Ishikawa (cell line): ENCODE data around the gene LHPP.

Experiments used
- CREB1 ChIP-seq: IDR thresholded peaks from 2 replicates; pipeline ENCODE4 v1.6.1; 2012; ENCODE audit warnings: low read depth
- EGR1 ChIP-seq: IDR thresholded peaks from 2 replicates; pipeline ENCODE4 v1.6.1; 2012
- MAX ChIP-seq: IDR thresholded peaks from 2 replicates; pipeline ENCODE4 v1.6.1; 2012
- NFIC ChIP-seq: IDR thresholded peaks from 2 replicates; pipeline ENCODE4 v1.6.1; 2012
- RAD21 ChIP-seq: IDR thresholded peaks from 2 replicates; pipeline ENCODE4 v1.6.1; 2012; ENCODE audit warnings: low read depth
- REST ChIP-seq: IDR thresholded peaks from 2 replicates; pipeline ENCODE4 v1.6.1; 2012; ENCODE audit warnings: low read depth, mild to moderate bottlenecking
- TAF1 ChIP-seq: IDR thresholded peaks from 2 replicates; pipeline ENCODE4 v1.6.1; 2012; ENCODE audit warnings: low read depth, mild to moderate bottlenecking
- YY1 ChIP-seq: IDR thresholded peaks from 2 replicates; pipeline ENCODE4 v1.6.1; 2012; ENCODE audit warnings: low read depth

GRCh38 chr10:124562425-124563060 lies 100.9 kb downstream of the LHPP start:
- no peak for TF ChIP-seq RAD21
- TF ChIP-seq TAF1: no peak
- no peak for TF ChIP-seq NFIC
- no peak for TF ChIP-seq EGR1
- TF ChIP-seq YY1: no peak
- TF ChIP-seq MAX: no peak
- no peak for TF ChIP-seq CREB1
- no peak for TF ChIP-seq REST
